Measurements from ENCODE around the gene KY.

GRCh38 chr3:134627831-134628230 lies 23.0 kb downstream of the KY start:
- TF ChIP-seq POLR2AphosphoS5 (IDR thresholded peaks at IDR 0.05): no peak
- TF ChIP-seq CTCF (IDR thresholded peaks at IDR 0.05): no peak
